ENCODE measurements around the gene CYP2C9. TPM values are rescaled to one million over a fixed set of nuclear protein-coding genes. Genes with fewer than 3 reads are reported as not detected.
"Not testable (repeated sequence)": the region's sequence is repeated elsewhere in the genome, so short reads cannot be mapped to it uniquely, and the experiment has no call there.

CYP2C9 gene
- total and polyA plus RNA-seq, 2 of the 13 experiments (the other 11 are each of a cell fraction or from before 2014, with no cell fraction given) = not detected

GRCh38 chr10:94904506-94905148 lies 33.8 kb upstream of the CYP2C9 start:
- H3K79me2 ChIP-seq (ENCODE audit: insufficient read depth, low read length); H3K27ac ChIP-seq (ENCODE audit: extremely low read length, insufficient read depth, low read length); H4K20me1 ChIP-seq (ENCODE audit: insufficient read depth, low read length); H3K9me3 ChIP-seq (ENCODE audit: low read length); H3K27me3 ChIP-seq (ENCODE audit: control insufficient read depth in 1 of 2, insufficient read depth in 2 of 2, low read length in 2 of 2); H3K9ac ChIP-seq (ENCODE audit: insufficient read depth, low read depth, low read length); CTCF ChIA-PET (ENCODE audit: low intra/inter-chr PET ratio, low total read pairs); H3K4me2 ChIP-seq (ENCODE audit: low read depth, low read length); H3K36me3 ChIP-seq (replicated peaks in 1 of 2; ENCODE audit: control insufficient read depth in 1 of 2, insufficient read depth in 2 of 2, low read length in 2 of 2); in situ Hi-C loops (cut with HindIII; ENCODE audit: extremely low pct_ligation_motif_present, low pct_unique_long_range_greater_than_20kb); H2AFZ ChIP-seq (ENCODE audit: low read length); intact Hi-C loops (cut with micrococcal nuclease; ENCODE audit: unreplicated experiment); BruUV-seq (replicated peaks); H3K4me3 ChIP-seq (replicated peaks in 1 of 3; ENCODE audit: insufficient read depth in 1 of 3, low read depth in 2 of 3, low read length in 3 of 3); POLR2A ChIA-PET: not testable (repeated sequence)
- DNase-seq (ENCODE audit: low spot score) (peak; percentile 7), FAIRE-seq (peak; percentile 86), ATAC-seq (peak; percentile 69)
- peaks cover 41% of the 10 kb centered on the region for H3K4me1 ChIP-seq (ENCODE audit: insufficient read depth, low read length)
- peak; percentile 58; the same call in 1 of the 2 replicates for TF ChIP-seq ONECUT2 (CRISPR knock-in tag; IDR thresholded peaks at IDR 0.05)
- TF ChIP-seq GATAD2A (CRISPR knock-in tag; IDR thresholded peaks at IDR 0.05) = peak; percentile 34; the same call in 1 of the 2 replicates
- 56% methylated on average over 1 of the region's 1 CpG for WGBS (ENCODE audit: low lambda C conversion rate)

- no TSS peak for BruUV-seq (replicated peaks)
- Histone ChIP-seq H3K27me3 (ENCODE audit: control insufficient read depth in 1 of 2, insufficient read depth in 2 of 2, low read length in 2 of 2) (no peaks in the 10 kb centered on the region), H3K9me3 (ENCODE audit: low read length) (no peaks in the 10 kb centered on the region), H3K4me2 (ENCODE audit: low read depth, low read length) (no peak overlapping the region), H4K20me1 (ENCODE audit: insufficient read depth, low read length) (no peaks in the 10 kb centered on the region), H3K36me3 (replicated peaks in 1 of 2; ENCODE audit: control insufficient read depth in 1 of 2, insufficient read depth in 2 of 2, low read length in 2 of 2) (no peaks in the 10 kb centered on the region), H3K79me2 (ENCODE audit: insufficient read depth, low read length) (no peaks in the 10 kb centered on the region), H3K9ac (ENCODE audit: insufficient read depth, low read depth, low read length) (no peak overlapping the region), H3K4me3 (replicated peaks in 1 of 3; ENCODE audit: insufficient read depth in 1 of 3, low read depth in 2 of 3, low read length in 3 of 3) (no peak overlapping the region), H3K4me1 (ENCODE audit: insufficient read depth, low read length) (peaks cover 8% of the 10 kb centered on the region; the same call in 1 of the 2 replicates), H2AFZ (ENCODE audit: low read length) (no peak overlapping the region), H3K27ac (ENCODE audit: extremely low read length, insufficient read depth, low read length) (no peak overlapping the region)
- in situ Hi-C loops (cut with HindIII; ENCODE audit: extremely low pct_ligation_motif_present, low pct_unique_long_range_greater_than_20kb) (no loop called here), intact Hi-C loops (cut with micrococcal nuclease; ENCODE audit: unreplicated experiment) (no loop called here)
- no peak for DNase-seq (ENCODE audit: low spot score)
- no peak for FAIRE-seq
- ATAC-seq = peak; percentile 64
- ChIA-PET CTCF (ENCODE audit: low intra/inter-chr PET ratio, low total read pairs) (no interaction called here), POLR2A (no interaction called here)
- TF ChIP-seq ZNF652 (CRISPR knock-in tag; IDR thresholded peaks at IDR 0.05; ENCODE audit: borderline replicate concordance, low read depth) = no peak
- no peak for TF ChIP-seq ZNF639 (CRISPR knock-in tag; conservative IDR thresholded peaks at IDR 0.05)
- TF ChIP-seq SOX13 (IDR thresholded peaks at IDR 0.05) = no peak
- TF ChIP-seq SOX13 (CRISPR knock-in tag; conservative IDR thresholded peaks at IDR 0.05 in 1 of 2, IDR thresholded peaks at IDR 0.05 in 1 of 2) = peak in 1 of 2 experiments; percentile 14; a peak in 1 of 4 replicates
- no peak for TF ChIP-seq ZNF546 (CRISPR knock-in tag; conservative IDR thresholded peaks at IDR 0.05)
- no peak for TF ChIP-seq KMT2B (CRISPR knock-in tag; IDR thresholded peaks at IDR 0.05)
- TF ChIP-seq ESRRA (CRISPR knock-in tag; IDR thresholded peaks at IDR 0.05; ENCODE audit: low read depth) = no peak
- no peak for TF ChIP-seq FOXK2 (IDR thresholded peaks at IDR 0.05)
- no peak for TF ChIP-seq PAX8 (CRISPR knock-in tag; IDR thresholded peaks at IDR 0.05; ENCODE audit: borderline replicate concordance)
- TF ChIP-seq FOXP1 (IDR thresholded peaks at IDR 0.05) = no peak
- TF ChIP-seq FOXP1 (CRISPR knock-in tag; IDR thresholded peaks at IDR 0.05) = peak; percentile 18; the same call in 1 of the 2 replicates
- TF ChIP-seq ZNF564 (CRISPR knock-in tag; IDR thresholded peaks at IDR 0.05) = no peak
- no peak for TF ChIP-seq FOXO4 (CRISPR knock-in tag; conservative IDR thresholded peaks at IDR 0.05)
- TF ChIP-seq ONECUT2 (CRISPR knock-in tag; IDR thresholded peaks at IDR 0.05) = 0 out of 2 replicates have a peak, but pooled peaks have one; percentile 27
- TF ChIP-seq SNAI1 (CRISPR knock-in tag; IDR thresholded peaks at IDR 0.05; ENCODE audit: borderline replicate concordance) = no peak
- no peak for TF ChIP-seq ZNF24 (IDR thresholded peaks at IDR 0.05)
Measured at GRCh38 chr10:94916423-94916822, 22.0 kb upstream of the CYP2C9 start.

All from HepG2 (cell line).